Amygdala (tissue), 56 donors: ENCODE data around the gene OSGIN1.

Source experiments
- DNase-seq, 56 donors: peaks; one replicate each; lab custom pipeline; 2025; lab: John Stamatoyannopoulos, UW

OSGIN1 gene

GRCh38 chr16:83952940-83953795 is at the start of gene OSGIN1:
Gene OSGIN1, plus strand, starts transcription at chr16:83953240. Its CDS starts 4,432 bp downstream, at chr16:83957672.
- peak in 54 of 56 donors; percentile 16 to 95 (median 66) for DNase-seq

- DNase-seq: peak in 15 of 56 donors; percentile 2 to 48 (median 12)
Observed at GRCh38 chr16:83903751-83904150, 49.3 kb upstream of the OSGIN1 start.

- DNase-seq: no peak
Observed at GRCh38 chr16:83906683-83907082, 46.4 kb upstream of the OSGIN1 start.

GRCh38 chr16:83907111-83907510 is 45.9 kb upstream of the OSGIN1 start:
- no peak for DNase-seq

GRCh38 chr16:83907631-83908250 is 45.3 kb upstream of the OSGIN1 start:
- DNase-seq: no peak

- no peak for DNase-seq
Observed at GRCh38 chr16:83908798-83909197, 44.2 kb upstream of the OSGIN1 start.

GRCh38 chr16:83911290-83911689 is 41.8 kb upstream of the OSGIN1 start:
- DNase-seq: no peak

GRCh38 chr16:83912519-83913244 is 40.4 kb upstream of the OSGIN1 start:
- no peak for DNase-seq

- no peak for DNase-seq
Observed at GRCh38 chr16:83913245-83913633, 39.8 kb upstream of the OSGIN1 start.

- no peak for DNase-seq
Observed at GRCh38 chr16:83914091-83914710, 38.8 kb upstream of the OSGIN1 start.

GRCh38 chr16:83915081-83915480 is 38.0 kb upstream of the OSGIN1 start:
- DNase-seq: no peak

GRCh38 chr16:83915491-83915890 is 37.5 kb upstream of the OSGIN1 start:
- DNase-seq: no peak

GRCh38 chr16:83917152-83918120 is 35.6 kb upstream of the OSGIN1 start:
- DNase-seq: no peak

- DNase-seq: no peak
Observed at GRCh38 chr16:83920894-83921491, 32.0 kb upstream of the OSGIN1 start.

GRCh38 chr16:83923581-83924365 is 29.3 kb upstream of the OSGIN1 start:
- DNase-seq: no peak

GRCh38 chr16:83924686-83925085 is 28.4 kb upstream of the OSGIN1 start:
- no peak for DNase-seq

- DNase-seq: no peak
Observed at GRCh38 chr16:83925095-83925905, 27.7 kb upstream of the OSGIN1 start.
